ENCODE data around the gene CYB561A3.

DNA sequence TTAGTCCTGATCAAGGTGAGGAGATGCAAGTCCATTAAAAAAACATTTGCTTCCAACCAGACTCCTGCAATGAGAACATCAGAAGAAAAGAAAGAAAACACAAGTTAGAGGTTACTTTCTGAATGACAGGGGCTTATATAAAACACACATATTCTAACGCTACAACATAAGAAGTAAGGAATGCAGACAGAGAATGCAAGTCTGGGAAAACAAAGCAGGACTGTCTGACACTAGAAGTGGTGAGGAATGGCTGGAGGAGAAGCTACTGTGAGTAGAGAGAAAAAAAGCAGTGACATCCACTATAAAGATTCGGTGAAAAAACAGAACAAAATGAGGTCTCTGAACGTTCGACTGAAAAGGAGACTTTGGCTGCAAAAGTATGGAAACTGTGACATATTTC lies 43.0 kb upstream of the CYB561A3 start:
- TF ChIP-seq CTCF (conservative IDR thresholded peaks at IDR 0.05; ENCODE audit: low read depth, low read length) (no peak), EZH2 (IDR thresholded peaks at IDR 0.05; ENCODE audit: borderline replicate concordance, low read depth, low read length, poor library complexity, severe bottlenecking) (no peak)

Data from A673 (cell line).